Airway epithelial cell (primary cell): Measurements from ENCODE around the gene SMPD4. TPM values are rescaled to one million over a fixed set of nuclear protein-coding genes. Genes with fewer than 3 reads are reported as not detected.

Experiments used
- total RNA-seq: library from RNA; depleted of rRNA; stranded (reverse); fragments of >200 nt; gene quantifications from 2 replicates; pipeline ENCODE4 v1.2.3, GENCODE V29; 2015

The SMPD4 gene, protein sequence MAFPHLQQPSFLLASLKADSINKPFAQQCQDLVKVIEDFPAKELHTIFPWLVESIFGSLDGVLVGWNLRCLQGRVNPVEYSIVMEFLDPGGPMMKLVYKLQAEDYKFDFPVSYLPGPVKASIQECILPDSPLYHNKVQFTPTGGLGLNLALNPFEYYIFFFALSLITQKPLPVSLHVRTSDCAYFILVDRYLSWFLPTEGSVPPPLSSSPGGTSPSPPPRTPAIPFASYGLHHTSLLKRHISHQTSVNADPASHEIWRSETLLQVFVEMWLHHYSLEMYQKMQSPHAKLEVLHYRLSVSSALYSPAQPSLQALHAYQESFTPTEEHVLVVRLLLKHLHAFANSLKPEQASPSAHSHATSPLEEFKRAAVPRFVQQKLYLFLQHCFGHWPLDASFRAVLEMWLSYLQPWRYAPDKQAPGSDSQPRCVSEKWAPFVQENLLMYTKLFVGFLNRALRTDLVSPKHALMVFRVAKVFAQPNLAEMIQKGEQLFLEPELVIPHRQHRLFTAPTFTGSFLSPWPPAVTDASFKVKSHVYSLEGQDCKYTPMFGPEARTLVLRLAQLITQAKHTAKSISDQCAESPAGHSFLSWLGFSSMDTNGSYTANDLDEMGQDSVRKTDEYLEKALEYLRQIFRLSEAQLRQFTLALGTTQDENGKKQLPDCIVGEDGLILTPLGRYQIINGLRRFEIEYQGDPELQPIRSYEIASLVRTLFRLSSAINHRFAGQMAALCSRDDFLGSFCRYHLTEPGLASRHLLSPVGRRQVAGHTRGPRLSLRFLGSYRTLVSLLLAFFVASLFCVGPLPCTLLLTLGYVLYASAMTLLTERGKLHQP
- 45.6 and 54.3 TPM in 2 replicates for total RNA-seq

DNA sequence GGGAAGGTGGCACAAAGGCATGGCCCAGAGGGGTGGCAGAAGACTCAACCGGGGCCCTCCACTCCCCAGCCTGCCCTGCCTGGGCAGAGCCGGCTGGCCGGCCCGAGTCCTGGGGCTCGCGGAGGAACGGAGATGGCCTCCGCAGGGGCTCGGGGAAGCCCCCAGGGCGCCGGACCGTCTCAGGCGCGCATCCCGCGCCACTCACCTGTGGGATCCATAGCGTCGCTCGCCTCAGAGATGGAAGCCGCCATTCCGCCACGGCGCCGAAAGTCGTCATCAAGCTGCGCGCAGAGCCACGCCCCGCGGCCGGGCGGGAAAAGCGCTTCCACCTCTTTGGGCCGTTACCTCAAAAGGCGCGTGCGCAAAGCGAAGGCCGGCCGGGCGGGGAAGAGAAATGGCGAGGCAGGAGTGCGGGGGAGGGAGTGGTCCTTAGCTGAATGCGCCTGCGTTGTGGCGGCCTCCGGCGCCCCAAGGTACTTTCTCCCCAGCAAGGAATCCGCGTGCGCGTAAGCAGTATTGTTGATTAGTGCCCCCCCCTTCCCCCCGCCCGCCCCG is at the start of gene SMPD4:
SMPD4 (minus strand) TSS at position 278 of the 555 bp plus-strand sequence. CDS start 5,010 bp downstream, outside the sequence.

DNA sequence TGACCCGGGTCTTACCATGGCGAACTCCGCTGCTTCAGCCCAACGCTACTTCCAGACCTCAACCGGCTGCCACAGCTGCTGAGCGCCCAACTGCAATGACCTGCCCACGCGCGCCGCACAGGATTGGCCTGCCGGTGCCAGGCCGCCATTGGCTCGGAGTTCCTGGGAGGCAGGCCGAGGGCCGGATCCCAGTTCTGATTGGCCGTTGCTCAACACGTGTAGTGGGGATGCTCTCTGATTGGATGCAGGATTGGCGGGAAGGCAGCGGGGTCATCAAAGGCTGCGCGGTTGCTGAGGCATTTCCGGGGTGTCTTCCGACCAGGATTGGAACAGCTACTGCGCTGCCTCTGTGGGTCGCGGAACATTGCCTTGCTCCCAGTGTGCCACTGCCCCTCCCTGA is 16.9 kb upstream of the SMPD4 start, which contains the start of gene TUBA3E:
TUBA3E (minus strand) TSS at position 97 of the 400 bp plus-strand sequence; CDS start at position 18, 79 bp downstream.

GRCh38 chr2:130181880-130182682 is 679 bp upstream of the SMPD4 start, which contains the start of gene MZT2B:
MZT2B (plus strand) TSS chr2:130182262; CDS start chr2:130182283, 21 bp downstream.

GRCh38 chr2:130145006-130145414 is 36.4 kb downstream of the SMPD4 start, which contains the start of gene CCDC74B:
CCDC74B (minus strand) TSS chr2:130145112; CDS start chr2:130144996, 116 bp downstream.

GRCh38 chr2:130129120-130129829 is 52.1 kb downstream of the SMPD4 start, which contains the start of gene POTEF:
POTEF (minus strand) TSS chr2:130129222; CDS start chr2:130120515, 8,707 bp downstream.

Other genes with a start within 250 kb of the SMPD4 start
- gene RAB6C, start 201.9 kb downstream of the SMPD4 start, total RNA-seq, result not detected in 2 replicates
- not detected in 2 replicates for gene POTEF, start 52.4 kb downstream of the SMPD4 start, total RNA-seq
- gene CCDC74B, start 36.5 kb downstream of the SMPD4 start, total RNA-seq, result 7.1 and 17.5 TPM in 2 replicates
- gene MZT2B, start 660 bp upstream of the SMPD4 start, total RNA-seq, result 348 and 361 TPM in 2 replicates
- gene TUBA3E, start 16.8 kb upstream of the SMPD4 start, total RNA-seq, result not detected in 2 replicates
- 139 and 192 TPM in 2 replicates for gene IMP4, start 161.3 kb upstream of the SMPD4 start, total RNA-seq
- gene PTPN18, start 174.5 kb upstream of the SMPD4 start, total RNA-seq, result 10.8 and 14.1 TPM in 2 replicates